Measurements from ENCODE around the gene RSRC2.

RSRC2 gene

GRCh38 chr12:122486805-122487426 is 39.8 kb downstream of the RSRC2 start:
- TF ChIP-seq REST (IDR thresholded peaks at IDR 0.05; ENCODE audit: insufficient read depth in 1 of 2, low read depth in 2 of 2, low read length in 2 of 2), result no peak

DNA sequence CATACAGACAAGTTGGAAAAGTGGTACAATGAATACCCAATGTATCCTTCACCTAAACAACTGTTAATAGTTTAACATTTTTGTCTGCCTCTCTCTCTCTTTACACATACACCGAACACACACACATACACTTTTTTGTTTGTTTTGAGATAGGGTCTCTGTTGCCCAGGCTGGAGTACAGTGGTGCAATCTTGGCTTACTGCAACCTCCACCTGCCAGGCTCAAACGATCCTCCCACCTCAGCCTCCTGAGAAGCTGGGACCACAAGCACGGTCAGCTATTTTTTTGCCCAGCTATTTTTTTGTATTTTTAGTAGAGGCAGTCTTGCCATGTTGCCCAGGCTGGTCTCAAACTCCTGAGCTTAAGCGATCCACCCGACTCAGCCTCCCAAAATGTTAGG is 42.8 kb downstream of the RSRC2 start:
- no peak for TF ChIP-seq REST (IDR thresholded peaks at IDR 0.05; ENCODE audit: insufficient read depth in 1 of 2, low read depth in 2 of 2, low read length in 2 of 2)
- no peak for TF ChIP-seq TAF1 (IDR thresholded peaks at IDR 0.05; ENCODE audit: borderline replicate concordance, insufficient read depth, low read length)

DNA sequence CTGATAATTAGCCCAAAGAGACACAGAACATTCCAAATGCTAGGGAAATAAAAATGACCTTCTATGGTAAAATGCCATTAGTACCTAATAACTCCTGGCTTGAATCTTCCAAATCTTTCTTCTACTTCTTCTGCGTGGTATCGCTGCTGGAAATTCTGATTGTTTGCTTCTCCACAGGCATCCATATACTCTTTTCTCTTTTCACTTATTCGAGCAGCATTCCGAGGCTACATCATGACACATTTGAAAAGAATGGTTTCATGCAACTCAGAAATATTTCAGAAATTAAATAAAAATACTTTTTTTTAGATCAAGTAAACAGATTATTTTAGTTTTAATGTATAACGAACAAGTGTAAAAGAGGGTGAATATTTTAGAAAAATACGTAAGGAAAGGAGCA is 44.9 kb downstream of the RSRC2 start:
- TF ChIP-seq SIN3A (IDR thresholded peaks at IDR 0.05; ENCODE audit: borderline replicate concordance, insufficient read depth, low read length) (no peak), POLR2AphosphoS5 (IDR thresholded peaks at IDR 0.05; ENCODE audit: low read depth, low read length) (no peak), FOXP2 (optimal IDR thresholded peaks at IDR 0.05; ENCODE audit: borderline replicate concordance, extremely low read depth, extremely low read length, insufficient read depth) (no peak), TAF1 (IDR thresholded peaks at IDR 0.05; ENCODE audit: borderline replicate concordance, insufficient read depth, low read length) (no peak), REST (IDR thresholded peaks at IDR 0.05; ENCODE audit: insufficient read depth in 1 of 2, low read depth in 2 of 2, low read length in 2 of 2) (no peak)

DNA sequence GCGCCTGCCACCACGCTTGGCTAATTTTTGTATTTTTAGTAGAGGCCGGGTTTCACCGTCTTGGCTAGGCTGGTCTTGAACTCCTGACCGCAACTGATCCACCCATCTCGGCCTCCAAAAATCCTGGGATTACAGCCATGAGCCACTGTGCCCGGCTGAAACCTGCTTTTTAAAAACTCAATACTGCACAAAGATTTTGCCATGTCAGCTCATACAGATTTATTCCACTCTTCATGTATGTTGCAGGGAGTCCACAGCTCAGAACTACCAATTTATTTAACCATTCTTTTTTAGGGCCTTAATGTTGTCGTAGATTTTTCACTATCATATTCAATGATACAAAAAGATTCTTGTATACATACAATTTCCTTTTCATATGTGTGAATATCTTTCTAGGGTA is 46.0 kb downstream of the RSRC2 start:
- TF ChIP-seq SIN3A (IDR thresholded peaks at IDR 0.05; ENCODE audit: borderline replicate concordance, insufficient read depth, low read length) (no peak), REST (IDR thresholded peaks at IDR 0.05; ENCODE audit: insufficient read depth in 1 of 2, low read depth in 2 of 2, low read length in 2 of 2) (no peak), FOXP2 (optimal IDR thresholded peaks at IDR 0.05; ENCODE audit: borderline replicate concordance, extremely low read depth, extremely low read length, insufficient read depth) (no peak), POLR2AphosphoS5 (IDR thresholded peaks at IDR 0.05; ENCODE audit: low read depth, low read length) (no peak), TAF1 (IDR thresholded peaks at IDR 0.05; ENCODE audit: borderline replicate concordance, insufficient read depth, low read length) (no peak)

DNA sequence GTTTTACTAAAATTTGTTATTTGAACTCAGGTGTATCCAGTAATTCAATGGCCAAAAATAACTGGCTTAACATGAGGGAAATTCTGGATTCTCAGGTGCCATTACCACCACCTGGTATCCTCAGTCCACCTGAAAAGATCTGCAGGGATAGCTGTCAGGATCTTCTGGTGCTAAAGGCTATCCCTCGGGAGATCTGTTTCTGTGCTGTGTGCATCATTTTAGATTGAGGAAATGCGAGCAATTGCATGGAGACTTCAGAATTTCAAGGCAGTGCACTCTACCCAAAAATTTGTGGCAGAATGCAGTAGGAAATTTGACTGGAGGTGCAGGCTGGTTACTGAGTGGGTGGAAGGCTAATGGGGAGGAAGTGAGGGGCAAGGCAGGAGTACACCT is 52.4 kb downstream of the RSRC2 start:
- no peak for TF ChIP-seq TAF1 (IDR thresholded peaks at IDR 0.05; ENCODE audit: borderline replicate concordance, insufficient read depth, low read length)
- TF ChIP-seq SIN3A (IDR thresholded peaks at IDR 0.05; ENCODE audit: borderline replicate concordance, insufficient read depth, low read length), result no peak

Measured in PFSK-1 (cell line).